OCI-M2 (cell line): ENCODE measurements around the gene IL19.

Experiments
- DNase-seq: peaks from one replicate; lab custom pipeline; 2025; ENCODE audit not compliant: unreplicated experiment; lab: John Stamatoyannopoulos, UW

Gene IL19

GRCh38 chr1:206770531-206771337 is at the start of gene IL19:
IL19 (plus strand) TSS chr1:206770773; CDS start chr1:206836663, 65,890 bp downstream.
- DNase-seq: no peak

GRCh38 chr1:206721454-206721853 is 49.1 kb upstream of the IL19 start:
- no peak for DNase-seq

GRCh38 chr1:206722751-206723461 is 47.7 kb upstream of the IL19 start:
- no peak for DNase-seq

GRCh38 chr1:206723462-206723804 is 47.1 kb upstream of the IL19 start:
- DNase-seq: no peak

GRCh38 chr1:206723805-206724472 is 46.6 kb upstream of the IL19 start:
- no peak for DNase-seq

- peak; percentile 3 for DNase-seq
These were observed 45.2 kb upstream of the IL19 start for GRCh38 chr1:206725109-206725963.

GRCh38 chr1:206727981-206728696 is 42.4 kb upstream of the IL19 start:
- no peak for DNase-seq

- DNase-seq: no peak
These were observed 41.9 kb upstream of the IL19 start for GRCh38 chr1:206728697-206728987.

- no peak for DNase-seq
These were observed 41.5 kb upstream of the IL19 start for GRCh38 chr1:206729050-206729449.

GRCh38 chr1:206729507-206729906 is 41.1 kb upstream of the IL19 start:
- no peak for DNase-seq

- DNase-seq: no peak
These were observed 38.1 kb upstream of the IL19 start for GRCh38 chr1:206732508-206732907.

GRCh38 chr1:206732992-206733391 is 37.6 kb upstream of the IL19 start:
- DNase-seq: no peak

GRCh38 chr1:206734499-206735142 is 36.0 kb upstream of the IL19 start:
- DNase-seq: no peak

- peak; percentile 9 for DNase-seq
These were observed 35.0 kb upstream of the IL19 start for GRCh38 chr1:206735553-206736031.

GRCh38 chr1:206736878-206737728 is 33.5 kb upstream of the IL19 start:
- DNase-seq: no peak

- DNase-seq: no peak
These were observed 32.8 kb upstream of the IL19 start for GRCh38 chr1:206737729-206738201.

GRCh38 chr1:206738370-206739366 is 31.9 kb upstream of the IL19 start:
- no peak for DNase-seq
